DMS 273 treated with DMSO at 0.1 percent for 48 hours (cell line): ENCODE results near the gene TTLL5.
"Not testable (repeated sequence)": the region's sequence is repeated elsewhere in the genome, so short reads cannot be mapped to it uniquely, and the experiment has no call there.

Source experiments
- DNase-seq: peaks from one replicate; lab custom pipeline; 2025; lab: John Stamatoyannopoulos, UW

Gene TTLL5

GRCh38 chr14:75915045-75915444, 254.0 kb downstream of the TTLL5 start:
- no peak for DNase-seq

- DNase-seq = no peak
These were observed 256.4 kb downstream of the TTLL5 start for GRCh38 chr14:75917322-75917945.

GRCh38 chr14:75917946-75918335, 256.9 kb downstream of the TTLL5 start:
- DNase-seq = peak; percentile 96

GRCh38 chr14:75920421-75920820, 259.4 kb downstream of the TTLL5 start:
- DNase-seq = not testable (repeated sequence)

- DNase-seq = not testable (repeated sequence)
These were observed 264.2 kb downstream of the TTLL5 start for GRCh38 chr14:75925141-75925840.

GRCh38 chr14:75926431-75927115, 265.5 kb downstream of the TTLL5 start:
- DNase-seq = no peak

- DNase-seq = no peak
These were observed 266.6 kb downstream of the TTLL5 start for GRCh38 chr14:75927564-75928087.

- no peak for DNase-seq
These were observed 267.7 kb downstream of the TTLL5 start for GRCh38 chr14:75928690-75929181.

- no peak for DNase-seq
These were observed 272.8 kb downstream of the TTLL5 start for GRCh38 chr14:75933712-75934296.

GRCh38 chr14:75934998-75935628, 274.1 kb downstream of the TTLL5 start:
- no peak for DNase-seq

- DNase-seq = no peak
These were observed 278.2 kb downstream of the TTLL5 start for GRCh38 chr14:75939200-75939599.

- peak; percentile 75 for DNase-seq
These were observed 280.0 kb downstream of the TTLL5 start for GRCh38 chr14:75941030-75941429.

- DNase-seq = no peak
These were observed 283.7 kb downstream of the TTLL5 start for GRCh38 chr14:75944607-75945241.

GRCh38 chr14:75946785-75947184, 285.7 kb downstream of the TTLL5 start:
- no peak for DNase-seq

GRCh38 chr14:75952489-75952888, 291.4 kb downstream of the TTLL5 start:
- no peak for DNase-seq

- DNase-seq = no peak
These were observed 298.0 kb downstream of the TTLL5 start for GRCh38 chr14:75959031-75959430.

- no peak for DNase-seq
These were observed 299.2 kb downstream of the TTLL5 start for GRCh38 chr14:75960231-75960630.

GRCh38 chr14:75961662-75962061, 300.6 kb downstream of the TTLL5 start:
- DNase-seq = peak; percentile 88

- no peak for DNase-seq
These were observed 306.8 kb downstream of the TTLL5 start for GRCh38 chr14:75967866-75968265.

GRCh38 chr14:75968456-75968855, 307.4 kb downstream of the TTLL5 start:
- DNase-seq = peak; percentile 65

- DNase-seq = peak; percentile 71
These were observed 308.1 kb downstream of the TTLL5 start for GRCh38 chr14:75969126-75969525.
